Natural killer cell treated with Interleukin-12 subunit alpha and Interleukin-12 subunit beta and Interleukin-15 and Interleukin-18, amount 100 ng/mL, for 72 hours (primary cell): Measurements from ENCODE around the gene GRIK4. TPM values are rescaled to one million over a fixed set of nuclear protein-coding genes. Genes with fewer than 3 reads are reported as not detected.
A peak's percentile ranks its signal among the peaks of the same experiment; 100 is the strongest.

Source experiments
- ATAC-seq, 2 donors: fragments of 150-1000 bp; cut with Tn5 transposase in 1 of 2; sonication (Bioruptor Pico), chemical (Tn5 transposase) in 1 of 2; 2 replicates each; pipeline ENCODE4 v1.10.0; 2021
- DNase-seq: peaks from one replicate; pipeline ENCODE4 v3.0.0; 2022; ENCODE audit warnings: low spot score
- H3K27ac Mint-ChIP-seq, 2 donors: 1 replicate in 1 of 2; 2 replicates in 1 of 2; pipeline ENCODE4 v1.8.0; 2022; ENCODE audit warnings: mixed read lengths in 2 of 2, mild to moderate bottlenecking in 1 of 2, moderate library complexity in 1 of 2
- H3K27me3 Mint-ChIP-seq, 2 donors: 1 replicate in 1 of 2; 2 replicates in 1 of 2; pipeline ENCODE4 v1.8.0; 2022; ENCODE audit warnings: mixed read lengths in 2 of 2
- H3K36me3 Mint-ChIP-seq: one replicate; pipeline ENCODE4 v1.8.0; 2022; ENCODE audit warnings: mixed read lengths
- H3K4me1 Mint-ChIP-seq, 2 donors: 1 replicate in 1 of 2; 2 replicates in 1 of 2; pipeline ENCODE4 v1.8.0; 2022; ENCODE audit warnings: low read depth in 2 of 2, mixed read lengths in 2 of 2, mild to moderate bottlenecking in 1 of 2
- H3K4me3 Mint-ChIP-seq: one replicate; pipeline ENCODE4 v1.8.0; 2022; ENCODE audit warnings: mixed read lengths
- H3K9me3 Mint-ChIP-seq: 2 replicates; pipeline ENCODE4 v1.8.0; 2022; ENCODE audit warnings: mixed read lengths
- total RNA-seq, 2 donors: library from RNA; stranded (reverse); gene quantifications; one replicate each; pipeline ENCODE4 v1.2.3, GENCODE V29; 2022

GRIK4 gene
- total RNA-seq, 2 donors from 2014 or later: 1.4 to 1.8 TPM

DNA sequence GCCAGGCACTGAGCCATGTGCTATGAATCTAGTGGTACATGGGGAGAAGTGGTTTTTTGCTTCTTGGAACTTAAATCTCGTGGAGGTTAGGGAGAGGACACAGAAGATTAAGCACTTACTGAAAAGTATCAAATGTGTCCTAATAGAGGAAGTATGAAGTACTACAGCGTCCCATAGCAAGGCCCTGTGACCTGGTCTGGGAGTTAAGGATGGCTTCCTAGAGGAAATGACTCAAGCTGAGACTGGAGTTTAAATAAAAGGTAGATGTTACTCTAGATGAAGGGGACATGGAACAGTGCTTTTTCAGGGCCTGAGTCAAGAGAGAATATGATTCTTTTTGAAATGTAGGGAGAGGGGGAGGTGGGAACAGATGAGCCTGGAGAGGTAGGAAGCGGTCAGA is 202.9 kb downstream of the GRIK4 start:
- ATAC-seq: no peak
- peak overlapping the region; percentile 78 for H3K4me3 Mint-ChIP-seq
- H3K36me3 Mint-ChIP-seq: no peaks in the 10 kb centered on the region
- peaks cover 14 to 16% of the 10 kb centered on the region in 2 donors for H3K4me1 Mint-ChIP-seq
- no peak for DNase-seq
- peaks cover 1 to 5% of the 10 kb centered on the region in 2 donors for H3K27me3 Mint-ChIP-seq
- H3K9me3 Mint-ChIP-seq: no peaks in the 10 kb centered on the region
- H3K27ac Mint-ChIP-seq: no peak overlapping the region

DNA sequence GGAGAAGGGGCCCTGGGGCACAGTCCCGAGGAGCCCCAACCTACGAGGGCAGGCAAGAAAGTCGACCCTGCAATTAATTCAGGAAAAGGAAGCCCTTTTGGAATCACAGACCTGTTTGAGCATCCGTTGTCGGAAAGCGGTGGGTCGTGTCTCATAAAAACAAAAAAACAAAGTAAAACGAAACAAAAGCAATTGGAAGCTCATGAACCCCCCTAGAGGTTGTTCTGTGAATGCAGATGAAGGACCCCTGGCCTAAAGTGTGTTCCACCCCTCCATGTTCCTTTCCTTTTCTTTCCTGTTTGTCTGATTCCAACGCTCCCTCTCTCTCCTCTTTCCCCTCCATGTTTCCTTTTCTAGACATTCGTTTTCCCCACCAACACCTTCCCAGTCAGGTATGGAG is 203.7 kb downstream of the GRIK4 start:
- Mint-ChIP-seq H3K4me3 (peak overlapping the region; percentile 78), H3K4me1 (peaks cover 14 to 16% of the 10 kb centered on the region in 2 donors), H3K36me3 (no peaks in the 10 kb centered on the region), H3K9me3 (no peaks in the 10 kb centered on the region), H3K27ac (peak overlapping the region in 1 of 2 donors; percentile 74), H3K27me3 (peaks cover 9 to 12% of the 10 kb centered on the region in 2 donors)
- no peak for DNase-seq
- ATAC-seq: no peak

DNA sequence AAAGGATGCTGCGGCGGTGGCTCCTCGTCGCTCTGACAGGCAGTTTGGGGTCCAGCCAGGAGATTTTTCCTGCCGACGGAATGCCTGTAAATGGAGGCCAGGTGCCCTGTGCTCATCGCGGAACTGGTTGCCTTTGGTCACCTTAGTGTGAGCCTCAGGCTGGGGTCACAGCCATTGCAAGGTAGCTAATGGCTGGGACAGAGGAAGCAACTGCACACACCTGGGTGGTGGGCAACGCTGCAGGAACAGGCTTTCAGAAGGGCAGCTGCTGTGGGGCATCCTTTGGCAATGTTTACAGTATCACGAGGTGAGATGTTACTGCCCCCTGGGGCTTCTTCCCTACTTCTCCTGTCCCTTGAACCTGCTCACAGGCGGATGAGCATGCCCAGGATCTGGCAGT is 205.5 kb downstream of the GRIK4 start:
- H3K27ac Mint-ChIP-seq: no peak overlapping the region
- ATAC-seq: no peak

DNA sequence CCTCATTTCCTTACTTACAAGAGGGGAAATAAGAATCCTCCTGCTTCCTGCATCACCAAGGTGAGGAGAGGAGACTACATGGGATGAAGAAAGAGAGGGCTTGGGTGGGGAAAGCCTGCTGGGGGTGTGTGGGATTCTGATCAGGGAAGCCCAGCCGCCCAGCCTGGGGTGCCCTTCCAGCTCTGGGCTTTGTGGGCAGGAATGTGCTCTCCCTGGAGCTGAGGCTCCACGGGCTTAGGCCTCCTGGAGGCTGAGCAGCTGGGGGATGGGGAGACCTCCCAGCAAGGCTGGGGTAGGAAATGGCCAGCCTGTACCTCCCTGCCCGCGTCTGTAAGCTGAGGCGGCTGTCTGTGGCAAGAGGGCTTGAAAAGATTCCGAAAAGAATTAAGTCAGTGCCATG is 206.1 kb downstream of the GRIK4 start:
- Mint-ChIP-seq H3K27me3 (peaks cover 18% of the 10 kb centered on the region in 2 donors), H3K9me3 (no peaks in the 10 kb centered on the region), H3K4me1 (peaks cover 14 to 16% of the 10 kb centered on the region in 2 donors), H3K27ac (no peak overlapping the region), H3K36me3 (no peaks in the 10 kb centered on the region), H3K4me3 (no peak overlapping the region)
- no peak for DNase-seq
- no peak for ATAC-seq

More for the DNA sequence above, 205.5 kb downstream of the GRIK4 start:
- Mint-ChIP-seq H3K36me3 (no peaks in the 10 kb centered on the region), H3K9me3 (no peaks in the 10 kb centered on the region), H3K27me3 (peaks cover 18% of the 10 kb centered on the region in 2 donors), H3K4me3 (no peak overlapping the region), H3K4me1 (peaks cover 14 to 16% of the 10 kb centered on the region in 2 donors)
- no peak for DNase-seq

DNA sequence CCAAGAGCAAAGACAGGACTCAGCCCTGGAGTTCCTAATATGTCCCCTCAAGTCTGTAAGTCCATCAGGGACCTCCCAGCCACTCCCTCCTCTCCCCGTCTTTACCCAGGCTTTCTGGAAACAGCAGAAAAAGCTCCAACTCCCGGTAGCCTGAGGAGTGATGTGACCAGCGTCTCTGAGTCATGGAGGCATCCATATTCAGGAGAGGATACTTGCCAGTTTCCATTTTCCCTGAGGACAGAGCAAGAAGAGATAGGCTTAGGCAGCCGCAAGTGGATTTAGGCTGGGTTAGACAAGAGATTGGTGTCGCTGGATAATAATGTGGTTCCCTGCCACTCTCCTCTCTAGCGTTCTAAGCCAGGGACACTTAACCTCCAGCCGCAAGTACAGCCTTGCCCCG is 206.6 kb downstream of the GRIK4 start:
- no peak for DNase-seq
- no peak overlapping the region for H3K4me3 Mint-ChIP-seq
- H3K27ac Mint-ChIP-seq: no peak overlapping the region

DNA sequence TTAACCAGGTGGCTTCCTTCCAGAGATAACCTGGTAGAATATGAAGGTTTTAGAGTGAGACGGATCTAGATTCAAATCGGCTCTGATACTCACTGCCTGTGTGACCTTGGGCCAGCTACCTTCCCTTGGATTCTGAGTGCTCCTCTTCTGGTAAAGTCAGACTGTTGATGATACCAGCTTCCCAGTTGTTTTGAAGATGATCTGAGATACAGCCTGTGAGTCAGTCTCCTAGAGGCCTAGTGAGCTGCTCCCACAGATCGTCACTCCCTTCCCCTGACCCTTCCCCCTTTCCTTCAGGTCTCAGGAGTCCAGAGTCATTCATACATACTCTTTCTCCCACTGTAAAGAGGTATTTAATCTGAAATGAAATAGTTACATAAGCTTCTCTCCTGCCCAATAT is 207.8 kb downstream of the GRIK4 start:
- Mint-ChIP-seq H3K27ac (no peak overlapping the region), H3K36me3 (no peaks in the 10 kb centered on the region), H3K4me1 (peaks cover 12 to 13% of the 10 kb centered on the region in 2 donors), H3K9me3 (no peaks in the 10 kb centered on the region), H3K27me3 (peaks cover 16 to 18% of the 10 kb centered on the region in 2 donors), H3K4me3 (no peak overlapping the region)
- DNase-seq: no peak
- ATAC-seq: no peak

More for the DNA sequence above, 206.6 kb downstream of the GRIK4 start:
- H3K27me3 Mint-ChIP-seq: peaks cover 18% of the 10 kb centered on the region in 2 donors
- peaks cover 14 to 16% of the 10 kb centered on the region in 2 donors for H3K4me1 Mint-ChIP-seq
- H3K9me3 Mint-ChIP-seq: no peaks in the 10 kb centered on the region
- ATAC-seq: no peak
- no peaks in the 10 kb centered on the region for H3K36me3 Mint-ChIP-seq

DNA sequence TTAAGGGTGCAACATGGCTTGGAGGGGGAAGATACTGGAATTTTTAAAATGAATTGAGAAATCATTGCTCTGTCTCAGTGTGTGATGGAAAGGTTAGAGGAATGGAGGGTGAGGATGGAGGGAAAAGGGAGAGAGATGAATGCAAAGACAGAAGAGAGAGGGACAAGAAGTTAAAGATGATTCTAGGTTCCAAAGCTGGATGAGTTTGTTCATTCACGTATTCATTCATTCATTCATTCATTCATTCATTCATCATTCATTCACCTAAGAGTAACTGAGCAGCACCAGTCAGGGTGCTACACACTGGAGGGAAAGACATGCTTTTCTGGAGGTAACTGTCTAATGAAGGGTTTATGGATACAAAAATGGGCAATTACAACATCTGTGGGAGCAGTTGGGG is 209.2 kb downstream of the GRIK4 start:
- ATAC-seq (no peak), DNase-seq (no peak)
- H3K9me3 Mint-ChIP-seq: no peaks in the 10 kb centered on the region
- H3K27ac Mint-ChIP-seq: no peak overlapping the region
- no peaks in the 10 kb centered on the region for H3K36me3 Mint-ChIP-seq
- H3K27me3 Mint-ChIP-seq: peaks cover 13 to 18% of the 10 kb centered on the region in 2 donors
- no peak overlapping the region for H3K4me3 Mint-ChIP-seq
- no peaks in the 10 kb centered on the region for H3K4me1 Mint-ChIP-seq

DNA sequence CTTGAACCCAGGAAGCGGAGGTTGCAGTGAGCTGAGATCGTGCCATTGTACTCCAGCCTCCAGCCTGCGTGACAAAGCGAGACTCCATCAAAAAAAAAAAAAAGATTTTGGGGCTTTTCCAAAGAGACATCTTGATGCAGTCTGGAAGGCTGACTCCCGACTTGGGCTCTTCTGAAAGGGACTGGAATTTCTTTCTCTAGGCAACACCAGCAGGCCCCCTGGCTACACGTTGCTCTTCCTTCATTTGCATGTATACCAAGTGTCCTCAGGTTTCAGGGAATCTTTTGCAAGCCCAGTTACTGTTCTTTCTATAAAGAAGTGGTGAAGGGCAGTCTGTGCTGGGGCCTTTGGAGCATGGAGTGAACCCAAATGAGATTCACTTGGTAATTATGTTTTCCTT is 211.0 kb downstream of the GRIK4 start:
- no peaks in the 10 kb centered on the region for H3K4me1 Mint-ChIP-seq
- no peak for DNase-seq
- peaks cover 13 to 18% of the 10 kb centered on the region in 2 donors for H3K27me3 Mint-ChIP-seq
- no peaks in the 10 kb centered on the region for H3K9me3 Mint-ChIP-seq
- no peak overlapping the region for H3K4me3 Mint-ChIP-seq
- H3K36me3 Mint-ChIP-seq: no peaks in the 10 kb centered on the region
- ATAC-seq: no peak
- no peak overlapping the region for H3K27ac Mint-ChIP-seq

DNA sequence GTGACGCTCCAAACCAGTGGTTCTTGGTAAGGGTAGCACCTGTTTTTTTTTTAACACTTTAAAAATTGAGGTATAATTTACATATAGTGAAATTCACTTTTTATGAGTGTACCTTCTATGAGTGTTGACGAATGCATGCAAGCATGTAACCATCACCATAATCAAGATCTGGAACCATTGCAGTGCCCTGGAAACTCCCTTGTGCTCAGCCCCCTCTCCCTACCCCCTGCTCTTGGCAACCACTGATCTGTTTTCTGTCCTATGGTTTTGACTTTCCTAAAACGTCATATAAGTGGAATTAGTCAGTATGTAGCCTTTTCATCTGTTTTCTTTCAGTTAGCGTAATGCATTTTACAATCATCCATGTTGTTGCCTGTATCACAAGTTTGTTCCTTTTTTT is 212.2 kb downstream of the GRIK4 start:
- Mint-ChIP-seq H3K9me3 (peaks cover 3% of the 10 kb centered on the region), H3K36me3 (peaks cover 5% of the 10 kb centered on the region), H3K27me3 (peaks cover 13 to 18% of the 10 kb centered on the region in 2 donors), H3K4me3 (no peak overlapping the region), H3K27ac (no peak overlapping the region), H3K4me1 (no peaks in the 10 kb centered on the region)
- ATAC-seq (peak in 1 of 2 donors; percentile 51), DNase-seq (no peak)

DNA sequence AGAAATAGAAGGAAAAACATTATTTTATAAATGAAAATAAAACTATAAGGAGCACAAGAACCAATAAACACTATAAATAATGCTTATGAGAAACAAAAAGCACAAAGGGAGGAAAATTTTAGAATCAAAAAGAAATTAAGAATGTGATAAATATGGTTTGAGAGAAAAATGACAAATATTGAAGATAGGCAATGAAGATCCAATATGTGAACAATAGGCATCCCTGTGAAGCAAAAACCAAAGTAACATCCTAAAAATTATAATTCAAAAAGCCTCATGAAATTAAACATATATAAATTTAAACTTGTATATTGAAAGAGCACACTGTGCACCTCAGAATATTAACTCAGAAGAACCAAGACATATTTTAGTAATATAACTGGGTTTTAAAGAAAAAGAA is 216.2 kb downstream of the GRIK4 start:
- Mint-ChIP-seq H3K4me3 (no peak overlapping the region), H3K9me3 (peaks cover 11% of the 10 kb centered on the region), H3K27me3 (peaks cover 11 to 13% of the 10 kb centered on the region in 2 donors), H3K27ac (no peak overlapping the region), H3K36me3 (peaks cover 14% of the 10 kb centered on the region), H3K4me1 (no peaks in the 10 kb centered on the region)
- DNase-seq (no peak), ATAC-seq (no peak)

DNA sequence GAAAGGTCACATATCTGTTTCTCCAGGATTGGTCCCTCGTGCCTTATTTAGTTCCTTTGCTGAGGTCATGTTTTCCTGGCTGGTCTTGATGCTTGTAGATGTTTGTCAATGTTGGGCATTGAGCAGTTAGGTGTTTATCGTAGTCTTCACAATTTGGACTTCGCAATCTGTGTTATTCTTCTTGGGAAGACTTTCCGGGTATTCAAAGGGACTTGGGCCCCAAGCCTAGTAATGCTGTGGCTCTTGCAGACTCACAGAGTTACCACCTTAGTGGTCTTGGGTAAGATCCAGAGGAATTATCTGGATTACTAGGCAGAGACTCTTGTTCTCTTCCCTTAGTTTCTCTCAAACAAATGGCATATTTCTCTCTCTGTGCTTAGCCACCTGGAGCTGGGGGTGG is 223.5 kb downstream of the GRIK4 start:
- Mint-ChIP-seq H3K36me3 (no peaks in the 10 kb centered on the region), H3K9me3 (no peaks in the 10 kb centered on the region)
- DNase-seq: no peak

DNA sequence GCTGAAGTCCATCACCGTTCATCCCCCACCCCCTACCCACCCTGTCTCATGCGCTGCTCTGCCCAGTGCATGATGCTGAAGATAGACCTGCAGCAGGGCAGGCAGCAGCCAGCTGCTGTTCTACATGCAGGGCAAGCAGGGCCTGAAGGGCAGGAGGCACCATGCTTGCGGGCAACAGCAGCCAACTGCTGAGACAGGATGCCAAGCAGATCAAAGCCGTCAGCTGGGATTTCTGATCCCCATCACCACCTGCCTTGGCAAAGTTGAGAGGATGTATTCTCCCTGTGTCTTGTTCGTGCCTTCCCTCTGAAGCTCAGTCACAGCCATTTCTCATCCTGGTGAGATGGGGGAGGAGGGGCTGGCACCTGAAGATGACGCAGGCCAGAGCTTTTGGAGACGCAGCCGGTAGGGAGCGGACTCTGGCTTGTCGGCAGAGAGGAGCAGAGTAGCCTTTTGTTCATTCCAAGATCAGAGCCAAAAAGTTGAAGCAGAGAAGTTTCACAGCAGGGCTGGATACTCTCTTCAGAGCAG is 227.0 kb downstream of the GRIK4 start:
- peaks cover under 1 to 8% of the 10 kb centered on the region in 2 donors for H3K27me3 Mint-ChIP-seq
- H3K36me3 Mint-ChIP-seq: no peaks in the 10 kb centered on the region
- no peak overlapping the region for H3K27ac Mint-ChIP-seq
- no peak for ATAC-seq
- H3K4me1 Mint-ChIP-seq: no peaks in the 10 kb centered on the region
- H3K9me3 Mint-ChIP-seq: no peaks in the 10 kb centered on the region
- H3K4me3 Mint-ChIP-seq: no peak overlapping the region
- no peak for DNase-seq

More for the DNA sequence above, 223.5 kb downstream of the GRIK4 start:
- H3K4me3 Mint-ChIP-seq: no peak overlapping the region
- H3K4me1 Mint-ChIP-seq: no peaks in the 10 kb centered on the region
- no peak overlapping the region for H3K27ac Mint-ChIP-seq
- no peak for ATAC-seq
- peaks cover 21 to 25% of the 10 kb centered on the region in 2 donors for H3K27me3 Mint-ChIP-seq

DNA sequence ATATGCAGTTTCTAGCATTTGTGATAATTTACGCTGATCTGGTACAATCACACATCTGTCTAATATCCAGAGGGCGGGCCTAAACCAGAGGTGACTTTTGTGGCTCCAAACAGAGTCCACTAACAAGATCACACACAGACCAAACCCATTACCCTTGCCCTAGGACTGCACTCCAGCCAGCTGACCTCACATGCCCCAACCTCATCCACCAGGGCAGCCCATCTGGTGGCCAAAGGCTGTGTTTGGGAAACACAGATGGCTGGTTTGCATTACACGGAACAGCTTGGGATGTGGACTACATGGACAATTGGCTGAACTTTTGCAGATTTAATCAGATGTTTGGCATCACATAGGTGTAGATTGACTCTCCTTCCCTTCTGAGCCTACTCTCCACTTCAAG is 228.2 kb downstream of the GRIK4 start:
- no peak overlapping the region for H3K27ac Mint-ChIP-seq
- no peak overlapping the region for H3K4me3 Mint-ChIP-seq
- no peak for ATAC-seq
- H3K9me3 Mint-ChIP-seq: no peaks in the 10 kb centered on the region
- peaks cover 0 to 6% of the 10 kb centered on the region in 2 donors for H3K27me3 Mint-ChIP-seq
- no peaks in the 10 kb centered on the region for H3K36me3 Mint-ChIP-seq
- H3K4me1 Mint-ChIP-seq: no peaks in the 10 kb centered on the region
- DNase-seq: no peak

DNA sequence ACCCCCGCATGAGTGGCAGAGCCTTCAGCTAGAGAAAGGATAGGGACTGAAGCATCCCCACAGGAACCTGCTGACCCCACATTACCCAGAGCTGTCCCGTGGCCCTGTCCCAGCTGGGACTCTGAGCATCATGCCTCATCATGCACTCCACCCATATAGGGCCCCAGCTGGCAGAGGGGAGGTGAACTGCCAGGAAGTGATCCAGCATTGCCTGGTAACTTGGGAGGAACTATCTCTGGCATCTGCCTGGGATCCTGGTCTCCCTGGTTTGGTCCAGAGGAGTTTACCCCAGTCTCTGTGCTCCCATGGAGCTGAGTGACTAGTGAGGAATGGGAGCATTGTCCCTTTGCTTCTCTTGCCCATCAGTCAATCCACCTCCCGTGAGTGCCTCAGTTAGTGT is 228.8 kb downstream of the GRIK4 start:
- peaks cover 0 to 5% of the 10 kb centered on the region in 2 donors for H3K27me3 Mint-ChIP-seq
- H3K27ac Mint-ChIP-seq: no peak overlapping the region
- H3K4me3 Mint-ChIP-seq: no peak overlapping the region
- no peaks in the 10 kb centered on the region for H3K4me1 Mint-ChIP-seq
- no peaks in the 10 kb centered on the region for H3K36me3 Mint-ChIP-seq
- DNase-seq (no peak), ATAC-seq (no peak)
- no peaks in the 10 kb centered on the region for H3K9me3 Mint-ChIP-seq
